CD4-positive, alpha-beta T cell treated with Interleukin-2 at 100 ng/mL for 4 hours (primary cell): ENCODE results near the gene GHRL.
"Not testable (repeated sequence)": the region's sequence is repeated elsewhere in the genome, so short reads cannot be mapped to it uniquely, and the experiment has no call there.

Experiments used
- DNase-seq: peaks from one replicate; pipeline ENCODE4 v3.0.0-alpha.2; 2020; ENCODE audit warnings: low spot score

The GHRL gene

DNA sequence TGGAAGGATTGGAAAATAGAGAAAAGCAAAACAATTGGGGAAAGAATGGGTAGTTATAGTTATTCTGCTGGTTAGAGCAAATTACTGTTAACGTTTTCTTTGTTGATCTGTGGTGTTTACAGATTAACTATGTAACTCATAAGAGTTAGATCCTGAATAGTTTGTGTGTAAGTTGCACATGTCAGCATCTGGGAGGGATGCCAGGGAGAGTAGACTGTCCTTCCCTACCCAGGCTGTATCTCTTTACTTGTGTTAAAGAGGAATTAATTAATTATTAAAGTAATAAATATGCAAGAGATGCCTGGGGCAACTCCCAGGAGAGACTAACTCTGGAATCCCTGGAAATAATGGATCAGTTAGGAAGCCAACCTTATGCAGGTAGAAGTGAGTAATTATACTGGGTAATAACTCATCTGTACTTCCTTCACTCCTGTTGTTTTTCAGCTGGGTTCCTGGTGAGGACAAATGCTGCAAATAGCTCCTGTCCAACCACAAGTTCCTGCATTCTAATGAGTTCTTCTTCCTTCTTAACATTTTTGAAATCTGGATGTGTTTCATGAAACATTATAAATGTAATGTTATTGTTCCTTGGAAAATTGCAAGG, 18.9 kb downstream of the GHRL start:
- no peak for DNase-seq

DNA sequence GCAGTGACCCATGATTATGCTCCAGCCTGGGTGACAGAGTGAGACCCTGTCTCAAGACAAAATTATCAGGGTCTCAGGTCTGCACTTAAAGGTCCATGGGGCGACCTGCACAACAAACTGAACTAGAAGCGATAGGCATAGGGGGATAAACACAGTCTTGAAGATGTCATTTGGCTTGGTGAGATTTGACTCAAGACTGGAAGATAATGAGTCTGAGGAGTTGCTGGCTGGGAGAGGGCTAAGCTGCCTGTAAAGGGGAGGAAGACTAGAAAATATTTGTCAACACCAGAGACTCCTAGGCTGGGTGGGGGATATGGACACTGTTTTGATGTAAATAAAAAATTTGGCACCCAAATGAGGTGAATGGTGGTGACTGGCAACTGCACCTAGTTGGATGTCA, 19.8 kb downstream of the GHRL start:
- no peak for DNase-seq

DNA sequence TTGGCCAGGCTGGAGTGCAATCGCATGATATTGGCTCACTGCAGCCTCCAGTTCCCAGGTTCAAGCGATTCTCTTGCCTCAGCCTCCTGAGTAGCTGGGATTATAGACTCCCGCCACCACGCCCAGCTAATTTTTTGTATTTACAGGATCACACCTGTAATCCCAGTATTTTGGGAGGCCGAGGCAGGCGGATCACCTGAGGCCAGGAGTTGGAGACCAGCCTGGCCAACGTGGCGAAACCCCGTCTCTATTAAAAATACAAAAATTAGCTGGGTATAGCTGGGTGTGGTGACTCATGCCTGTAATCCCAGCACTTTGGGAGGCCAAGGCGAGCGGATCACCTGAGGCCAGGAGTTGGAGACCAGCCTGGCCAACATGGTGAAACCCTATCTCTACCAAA, 20.3 kb downstream of the GHRL start:
- DNase-seq: not testable (repeated sequence)

DNA sequence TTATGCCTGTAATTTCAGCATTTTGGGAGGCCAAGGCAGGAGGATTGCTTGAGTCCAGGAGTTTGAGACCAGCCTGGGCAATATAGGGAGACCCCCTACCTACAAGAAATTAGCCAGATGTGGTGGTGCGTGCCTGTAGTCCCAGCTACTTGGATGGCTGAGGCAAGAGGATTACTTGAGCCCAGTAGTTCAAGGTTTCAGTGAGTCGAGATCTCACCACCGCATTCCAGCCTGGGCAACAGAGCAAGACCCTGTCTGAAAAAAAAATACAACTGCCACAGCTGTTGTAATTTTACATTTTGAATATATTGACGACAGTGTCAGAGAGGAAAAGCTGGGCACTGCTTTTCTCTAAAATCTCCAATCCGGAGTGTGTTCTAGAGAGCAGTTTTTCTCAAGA, 23.3 kb downstream of the GHRL start:
- DNase-seq: no peak

DNA sequence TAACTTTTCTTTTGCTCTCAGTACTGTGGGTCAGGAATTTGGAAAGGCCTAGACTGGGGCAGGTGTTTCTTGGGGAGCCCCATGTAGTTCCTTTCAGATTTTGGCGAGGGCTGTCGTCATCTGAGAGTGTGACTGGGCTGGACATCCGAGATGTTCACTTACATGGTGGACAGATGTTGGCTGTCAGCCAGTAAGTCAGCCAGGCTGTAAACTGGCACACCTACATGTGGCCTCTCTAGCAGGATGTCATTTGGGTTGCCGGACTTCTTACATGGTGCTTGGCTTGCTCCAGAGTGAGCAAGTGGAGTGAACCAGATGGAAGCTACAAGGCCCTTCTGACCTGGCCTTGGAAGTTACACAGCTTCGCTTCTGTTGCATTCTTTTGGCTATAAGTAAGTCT, 23.8 kb downstream of the GHRL start:
- no peak for DNase-seq

DNA sequence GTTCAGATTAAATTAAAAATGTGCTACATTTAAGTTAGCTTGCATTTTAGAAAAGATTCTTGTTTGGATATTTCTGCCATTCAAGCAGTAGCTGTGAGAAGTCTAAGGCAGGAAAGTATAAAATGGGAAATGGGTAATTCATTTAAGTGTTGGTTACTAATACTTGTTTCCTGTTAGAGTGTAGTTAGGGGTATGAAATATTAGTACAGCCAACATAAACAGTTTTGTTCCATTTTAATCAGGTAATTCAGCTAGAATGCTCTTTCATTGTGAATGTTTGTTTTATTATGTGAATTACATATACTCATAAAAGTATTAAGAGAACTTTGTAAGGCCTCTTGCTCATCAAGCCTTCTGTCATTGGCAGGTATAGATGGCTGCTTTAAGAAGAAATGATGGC, 24.6 kb downstream of the GHRL start:
- DNase-seq: no peak

DNA sequence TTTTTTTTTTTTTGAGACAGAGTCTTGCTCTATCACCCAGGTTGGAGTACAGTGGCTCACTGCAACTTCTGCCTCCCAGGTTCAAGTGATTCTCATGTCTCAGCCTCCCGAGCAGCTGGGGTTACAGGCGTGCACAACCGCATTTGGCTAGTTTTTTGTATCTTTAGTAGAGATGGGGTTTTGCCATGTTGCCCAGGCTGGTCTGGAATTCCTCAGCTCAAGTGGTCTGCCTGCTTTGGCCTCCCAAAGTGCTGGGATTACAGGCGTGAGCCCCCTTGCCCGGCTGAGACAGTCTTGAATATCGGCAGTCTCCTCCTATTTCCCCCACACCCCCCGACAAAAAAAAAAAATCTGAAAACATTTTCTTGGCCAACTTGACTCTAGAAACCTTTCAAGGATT, 25.8 kb downstream of the GHRL start:
- not testable (repeated sequence) for DNase-seq

DNA sequence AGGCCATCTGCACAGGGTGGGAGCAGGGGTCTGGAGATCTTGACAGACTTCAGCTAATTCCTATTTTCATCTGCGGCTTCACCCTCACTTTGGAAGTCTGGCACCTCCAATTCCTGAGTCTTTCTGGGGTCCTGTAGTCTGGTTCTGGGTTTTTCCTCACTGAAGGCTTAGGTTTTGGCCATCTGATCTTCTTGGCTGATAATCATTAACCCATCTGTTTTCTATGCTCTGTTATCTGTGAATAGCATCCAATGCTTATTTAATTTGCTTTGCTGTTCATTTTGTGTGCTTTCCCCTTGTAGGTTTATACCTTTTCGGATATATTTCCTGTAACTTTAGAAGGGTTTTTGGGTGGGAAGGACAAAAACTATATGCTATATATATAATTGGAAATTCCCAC, 26.9 kb downstream of the GHRL start:
- DNase-seq: no peak

DNA sequence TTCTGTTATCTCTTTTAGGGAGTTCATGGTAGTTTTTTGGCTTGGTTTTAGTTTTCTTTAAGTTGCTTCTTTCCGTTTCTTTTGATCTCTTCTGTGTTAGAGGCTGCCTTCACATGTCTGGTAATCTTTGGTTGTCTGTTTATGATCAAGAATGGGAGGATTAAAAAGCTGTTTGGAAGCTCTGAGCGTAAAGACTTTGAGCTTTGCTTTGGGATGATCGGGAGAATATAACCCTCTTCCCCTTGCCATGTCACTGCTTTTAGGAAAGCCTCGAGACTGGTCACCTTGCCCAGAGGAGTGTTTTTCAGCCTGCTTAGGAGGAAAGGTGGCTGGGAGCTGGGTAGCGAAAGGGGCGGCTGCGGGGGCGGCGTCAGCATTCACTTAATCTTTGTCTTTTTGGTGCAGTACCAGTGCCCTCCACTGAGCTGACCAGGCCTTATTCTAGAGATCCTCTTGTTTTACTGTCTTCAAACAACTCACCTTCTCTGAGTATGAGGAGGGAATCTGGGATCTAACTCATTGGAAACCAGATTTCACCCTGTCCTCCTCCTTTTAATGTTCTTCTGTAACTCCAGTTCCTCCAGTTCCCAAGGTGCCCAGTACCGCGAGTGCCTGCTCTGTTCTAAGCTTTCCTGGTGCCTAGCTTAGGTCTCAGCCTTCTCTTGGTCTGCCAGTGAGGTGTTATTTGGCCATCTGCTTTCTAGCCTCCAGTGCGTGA, 28.9 kb downstream of the GHRL start:
- DNase-seq: peak; percentile 69

DNA sequence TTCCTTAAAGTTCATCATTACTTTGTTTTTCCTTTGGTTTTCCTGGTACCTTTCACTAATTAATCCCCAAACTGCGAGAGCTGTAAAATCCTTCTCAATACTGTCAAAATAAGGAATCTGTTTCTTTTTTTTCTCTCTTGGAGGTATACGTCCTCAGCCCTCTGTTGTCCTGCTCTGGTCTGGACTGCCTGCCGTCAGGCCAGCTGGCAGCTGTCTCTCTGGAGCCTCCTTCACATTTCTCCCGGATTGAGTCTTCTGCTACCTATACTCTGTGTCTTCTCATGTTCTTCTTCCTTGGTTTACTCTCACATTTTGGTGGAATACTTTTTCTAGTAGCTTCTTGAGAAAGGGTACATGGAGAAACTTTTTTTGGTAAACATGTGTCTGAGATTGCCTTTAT, 30.7 kb downstream of the GHRL start:
- DNase-seq: no peak

DNA sequence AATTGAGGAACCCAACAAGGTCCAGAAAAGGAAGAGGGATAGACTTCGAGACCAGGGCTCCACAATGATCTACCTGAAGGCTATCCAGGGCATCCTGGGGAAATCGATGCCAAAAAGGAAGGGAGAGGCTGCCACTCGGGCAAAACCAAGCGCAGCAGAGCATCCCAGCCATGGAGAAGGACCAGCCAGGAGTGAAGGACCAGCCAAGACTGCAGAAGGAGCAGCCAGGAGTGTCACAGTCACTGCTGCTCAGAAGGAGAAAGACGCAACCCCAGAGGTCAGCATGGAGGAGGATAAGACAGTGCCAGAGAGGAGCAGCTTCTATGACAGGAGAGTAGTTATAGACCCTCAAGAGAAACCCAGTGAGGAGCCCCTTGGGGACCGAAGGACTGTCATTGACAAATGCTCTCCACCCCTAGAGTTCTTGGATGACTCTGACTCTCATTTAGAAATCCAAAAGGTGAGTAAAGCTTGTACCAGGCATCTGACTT, 32.5 kb downstream of the GHRL start:
- no peak for DNase-seq

DNA sequence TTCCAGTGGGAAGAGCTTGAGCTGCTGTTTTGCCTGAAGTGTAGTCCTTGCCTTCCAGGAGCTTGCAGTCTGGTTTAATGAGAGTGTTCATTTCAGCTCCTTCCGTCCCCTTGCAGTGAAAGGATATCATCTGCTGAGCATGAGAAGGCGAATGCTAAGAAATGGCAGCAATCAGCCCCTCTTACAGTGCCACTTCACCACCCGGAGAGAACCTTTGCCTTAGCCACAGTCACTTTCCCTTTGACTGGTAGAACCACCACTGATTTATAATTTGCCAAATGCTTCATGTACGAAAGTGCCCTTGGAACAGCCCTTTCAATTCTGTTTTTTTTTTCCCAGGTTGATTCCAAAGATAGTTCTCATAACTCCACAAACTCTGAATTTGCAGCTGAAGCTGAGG, 32.9 kb downstream of the GHRL start:
- DNase-seq: no peak

DNA sequence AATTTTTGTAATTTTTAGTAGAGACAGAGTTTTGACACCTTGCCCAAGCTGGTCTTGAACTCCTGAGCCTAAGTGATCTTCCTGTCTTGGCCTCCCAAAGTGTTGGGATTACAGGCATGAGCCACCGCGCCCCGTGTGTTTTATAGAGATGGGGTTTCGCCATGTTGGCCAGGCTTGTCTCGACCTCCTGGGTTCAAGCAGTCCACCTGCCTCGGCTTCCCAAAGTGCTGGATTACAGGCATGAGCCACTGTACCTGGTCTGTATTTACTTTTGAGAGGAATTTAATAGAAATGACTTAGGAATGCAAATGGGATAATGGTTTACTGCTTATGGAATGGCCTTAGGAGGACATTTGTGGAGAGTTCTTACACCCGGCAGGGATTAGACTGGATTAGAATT, 33.7 kb downstream of the GHRL start:
- no peak for DNase-seq

DNA sequence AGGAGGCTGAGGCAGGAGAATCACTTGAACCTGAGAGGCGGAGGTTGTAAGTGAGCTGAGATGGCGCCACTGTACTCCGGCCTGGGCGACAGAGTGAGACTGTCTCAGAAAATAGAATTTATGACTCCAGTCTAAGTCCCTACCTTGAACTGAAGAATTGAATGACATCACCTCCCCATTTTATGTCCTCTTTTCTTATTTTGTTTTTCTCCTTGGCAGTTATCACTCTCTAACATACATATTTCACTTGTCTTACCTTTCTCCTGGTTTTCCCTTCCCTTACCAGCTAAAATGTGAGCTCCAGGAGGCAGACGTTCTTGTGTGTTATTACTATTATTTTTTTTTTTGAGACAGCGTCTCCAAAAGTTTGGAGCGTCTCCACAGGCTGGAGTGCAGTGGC, 36.9 kb downstream of the GHRL start:
- no peak for DNase-seq

DNA sequence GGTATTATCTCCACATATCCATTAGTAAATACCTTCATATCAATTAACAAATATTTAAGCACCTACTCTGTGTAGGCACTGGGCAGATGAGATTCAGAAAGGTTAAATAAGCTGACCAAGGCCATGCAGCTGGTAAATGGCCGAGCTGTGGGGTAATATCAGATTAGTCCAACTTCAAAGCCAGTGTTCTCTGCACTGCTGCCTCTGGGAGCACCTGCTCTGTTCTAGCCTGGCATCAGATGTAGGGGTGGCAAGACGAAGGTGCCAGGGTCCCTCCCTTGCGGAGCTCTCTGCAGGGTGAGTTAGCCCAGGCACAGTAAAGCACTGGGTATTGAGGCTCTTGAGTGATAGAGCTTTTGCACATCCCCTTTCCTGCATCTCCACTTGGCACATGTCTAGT, 39.0 kb downstream of the GHRL start:
- DNase-seq: no peak

DNA sequence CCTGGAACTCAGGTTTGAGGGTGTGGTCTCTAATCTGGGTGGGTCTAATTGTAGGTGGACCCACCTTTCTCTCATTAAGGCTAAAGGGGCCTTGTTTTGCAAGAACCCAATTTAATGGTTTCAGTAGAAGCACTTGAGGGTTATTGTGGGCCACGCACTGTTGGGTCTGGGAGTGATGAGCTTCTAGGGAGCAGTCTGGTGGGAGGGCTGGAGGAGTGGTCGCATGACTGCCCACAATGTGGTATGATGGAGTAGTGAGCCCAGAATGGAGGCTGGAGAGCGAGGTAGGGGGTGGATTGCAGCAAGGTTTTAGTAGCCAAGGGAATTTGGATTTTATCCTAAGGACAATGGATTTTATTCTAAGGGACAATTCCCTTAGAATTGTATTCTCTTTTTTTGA, 41.7 kb downstream of the GHRL start:
- DNase-seq: no peak

DNA sequence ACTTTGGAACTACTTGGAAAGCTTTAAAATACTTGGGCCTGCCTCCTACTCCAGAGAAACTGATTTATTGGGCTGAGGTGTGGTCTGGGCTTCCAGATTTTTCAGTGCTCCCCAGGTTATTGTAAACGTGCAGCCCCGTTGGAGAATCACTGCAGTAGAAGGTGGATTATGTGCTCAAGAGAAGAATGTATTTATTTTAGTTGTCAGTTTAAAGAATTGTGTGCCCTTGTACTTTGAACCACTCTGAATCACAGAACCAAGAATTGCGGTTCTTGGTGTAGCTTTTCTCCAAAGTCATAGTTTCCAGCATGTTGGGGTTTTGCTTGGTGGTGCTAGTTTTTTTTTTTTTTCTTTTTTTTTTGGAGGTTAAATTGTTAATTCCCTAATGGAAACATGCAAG, 42.9 kb downstream of the GHRL start:
- DNase-seq: peak; percentile 56

DNA sequence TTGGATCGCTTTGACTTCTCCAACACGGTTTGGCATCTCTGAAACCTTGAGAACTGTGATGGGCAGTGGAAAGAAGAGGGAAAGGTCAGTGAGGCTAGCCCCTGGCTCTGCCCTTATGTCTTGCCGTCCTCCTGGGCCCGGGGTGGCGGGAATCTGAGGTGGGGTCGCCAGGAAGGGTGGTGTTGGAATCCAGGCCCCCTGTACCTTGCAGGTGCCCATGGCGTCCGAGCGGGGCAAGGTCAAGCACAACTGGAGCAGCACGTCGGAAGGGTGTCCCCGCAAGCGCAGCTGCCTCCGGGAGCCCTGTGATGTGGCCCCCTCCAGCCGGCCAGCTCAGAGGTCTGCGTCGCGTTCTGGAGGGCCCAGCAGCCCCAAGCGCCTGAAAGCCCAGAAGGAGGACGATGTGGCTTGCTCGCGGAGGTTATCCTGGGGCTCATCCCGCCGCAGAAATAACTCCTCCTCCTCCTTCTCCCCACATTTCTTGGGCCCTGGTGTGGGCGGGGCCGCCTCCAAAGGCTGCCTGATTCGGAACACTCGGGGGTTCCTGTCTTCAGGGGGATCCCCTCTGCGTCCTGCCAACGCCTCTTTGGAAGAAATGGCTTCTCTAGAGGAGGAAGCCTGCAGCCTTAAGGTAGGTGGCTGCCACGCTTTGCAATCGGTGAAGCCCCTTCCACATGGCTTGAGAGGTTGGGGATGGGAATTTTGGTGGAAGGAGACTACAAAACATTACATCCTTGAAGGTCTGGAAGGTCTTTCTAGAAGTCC, 43.6 kb downstream of the GHRL start:
- DNase-seq: peak; percentile 46

DNA sequence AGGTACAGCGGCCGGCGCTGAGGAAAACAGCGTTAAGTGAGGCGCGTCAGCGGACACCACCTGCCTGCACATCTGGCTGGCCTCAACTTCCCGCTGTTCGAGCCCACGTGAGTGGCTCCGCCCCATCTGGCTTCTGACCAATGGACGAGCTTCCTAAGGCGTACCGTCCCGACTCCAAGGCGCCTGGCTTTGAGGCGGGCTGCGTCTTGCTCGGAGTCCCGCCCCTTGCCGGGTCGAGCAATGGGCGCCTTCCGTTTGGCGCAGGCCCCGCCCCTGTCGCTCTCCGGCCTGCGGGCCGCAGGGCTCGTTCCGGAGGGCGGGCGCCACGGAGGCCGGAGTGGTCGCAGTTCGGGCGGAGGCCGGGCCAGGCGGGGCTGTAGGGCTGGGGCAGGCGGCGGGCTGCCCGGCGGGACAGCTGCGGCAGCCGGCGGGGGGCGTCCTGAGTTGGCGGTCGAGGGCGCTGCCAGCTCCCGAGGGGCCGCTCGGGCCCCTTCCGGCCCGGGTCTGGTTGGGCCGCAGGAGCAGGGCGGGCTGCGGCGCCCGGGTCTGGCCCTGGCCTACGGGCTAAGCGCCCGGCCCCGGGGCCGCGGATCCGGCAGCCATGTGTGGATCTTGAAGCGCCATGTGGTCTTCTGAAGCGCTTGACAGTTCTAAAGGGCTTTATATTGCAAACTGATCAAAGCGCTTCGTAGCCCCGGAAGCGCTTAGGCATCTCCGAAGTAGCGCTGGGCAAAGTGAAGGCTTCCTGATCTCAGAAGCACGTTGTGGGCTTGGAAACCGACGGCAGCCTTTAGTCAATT, 44.4 kb downstream of the GHRL start, which contains the start of gene TATDN2:
Gene TATDN2 (plus strand): TSS at position 276 of the 800 bp plus-strand sequence. CDS start 742 bp downstream, outside the sequence.
- DNase-seq: peak; percentile 94

DNA sequence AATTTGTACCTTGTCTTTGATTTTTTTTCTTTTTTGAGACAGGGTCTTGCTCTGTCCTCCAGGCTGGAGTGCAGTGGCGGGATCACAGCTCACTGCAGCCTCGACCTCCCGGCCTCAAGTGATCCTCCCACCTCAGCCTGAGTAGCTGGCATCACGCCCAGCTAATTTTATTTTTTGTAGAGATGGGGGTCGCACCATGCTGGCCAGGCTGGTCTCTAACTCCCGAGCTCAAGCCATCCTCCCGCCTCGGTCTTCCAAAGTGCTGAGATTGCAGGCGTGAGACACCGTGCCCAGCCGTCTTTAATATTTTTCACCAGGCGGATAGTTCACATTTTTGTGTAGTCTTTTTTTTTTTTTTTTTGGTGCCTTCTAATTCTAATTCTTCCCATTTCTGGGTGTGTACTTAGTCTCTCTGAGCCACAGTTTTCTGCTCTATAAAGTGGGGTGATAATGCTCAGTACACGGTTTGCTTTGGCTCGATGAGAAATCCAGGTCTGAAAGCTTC, 45.0 kb downstream of the GHRL start:
- no peak for DNase-seq

DNA sequence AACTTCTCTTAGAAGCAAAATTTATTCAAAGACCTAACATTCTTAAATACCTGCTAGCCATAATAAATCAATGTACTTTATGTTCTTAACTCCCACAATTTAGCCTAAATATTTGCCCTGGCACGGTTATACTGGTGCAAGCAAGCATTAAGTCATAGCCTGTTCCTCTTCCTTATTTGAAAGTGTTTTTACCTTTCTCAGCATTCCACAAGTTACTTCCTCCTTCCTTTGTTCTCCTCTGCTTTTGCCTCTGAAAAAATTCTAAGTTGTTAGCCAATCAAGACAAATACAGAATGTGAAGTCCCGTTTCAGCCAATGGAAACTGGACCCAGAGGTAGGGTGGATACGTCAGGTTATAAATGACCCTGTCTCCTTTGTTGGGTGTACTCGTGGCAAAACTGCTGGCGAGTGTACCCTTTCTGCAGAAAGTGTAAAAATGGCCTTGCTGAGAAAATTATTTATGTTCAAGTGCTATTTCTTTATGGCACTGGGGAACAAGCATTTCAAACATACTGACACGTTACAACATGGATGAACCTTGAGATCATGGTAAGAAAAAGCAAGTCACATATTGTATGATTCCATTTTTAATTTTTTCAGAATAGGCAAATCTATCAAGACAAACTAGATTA, 47.5 kb downstream of the GHRL start:
- no peak for DNase-seq

DNA sequence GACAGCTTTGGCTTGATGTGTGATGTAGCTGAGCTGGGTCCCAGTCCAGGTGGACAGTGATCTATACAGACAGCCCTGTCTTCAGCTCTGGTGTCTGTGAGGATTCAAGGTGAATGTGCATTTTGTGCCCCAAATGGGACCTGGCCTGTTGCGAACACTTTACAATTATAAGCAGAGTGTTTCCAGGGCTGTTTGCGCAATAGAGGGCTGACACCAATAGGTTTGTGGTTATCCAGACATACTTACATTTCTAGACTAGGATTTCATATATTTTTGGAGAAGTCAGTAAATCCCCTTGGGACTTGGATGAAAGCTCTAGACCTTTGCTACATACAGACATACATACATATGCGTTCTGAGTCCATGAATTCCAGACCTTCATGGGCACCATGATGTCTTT, 48.7 kb downstream of the GHRL start:
- DNase-seq: no peak
